GM18499 (cell line): ENCODE measurements around the gene ADD2.

Source experiments
- ATAC-seq: cut with Tn5 transposase; IDR thresholded peaks from one replicate; pipeline ENCODE4 v1.9.1; 2021; ENCODE audit warnings: moderate number of reproducible peaks; ENCODE audit not compliant: insufficient read depth, unreplicated experiment

The ADD2 gene

DNA sequence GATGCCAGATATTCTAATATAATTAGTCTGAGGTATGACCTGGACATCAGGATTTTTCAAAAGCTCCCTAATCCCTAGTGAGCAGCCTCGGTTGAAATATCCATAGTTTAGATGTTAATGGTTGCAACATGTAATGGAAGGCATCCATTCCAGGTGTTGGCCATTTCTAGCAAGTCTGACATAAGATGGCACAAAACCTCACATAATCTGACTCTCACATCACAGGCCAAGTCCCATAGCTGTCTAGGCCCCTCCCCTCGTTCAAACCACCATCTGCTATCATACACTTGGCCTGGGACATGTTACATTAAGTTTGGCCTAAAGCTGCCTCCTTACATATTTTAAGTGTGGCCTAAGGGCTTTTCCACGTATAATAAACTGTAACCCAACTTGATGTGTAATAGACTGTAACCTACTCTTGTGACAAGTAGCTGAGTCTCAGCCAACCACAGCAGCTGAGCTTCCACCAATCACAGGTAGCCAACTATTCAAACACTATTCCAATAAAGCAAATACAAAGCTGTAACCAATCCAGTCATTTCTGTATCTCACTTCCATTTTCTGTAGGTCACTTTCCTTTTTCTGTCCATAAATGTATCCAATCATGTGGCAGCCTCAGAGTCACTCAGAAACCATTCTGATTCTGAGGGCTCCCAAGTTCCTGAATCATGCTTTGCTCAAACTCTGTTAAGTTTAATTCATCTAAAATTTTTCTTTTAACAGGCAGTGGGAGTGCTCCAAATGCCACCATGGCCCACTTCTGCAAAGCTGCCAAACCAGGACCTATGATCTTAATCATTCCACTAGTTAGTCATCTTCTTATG is 59.4 kb downstream of the ADD2 start:
- no peak for ATAC-seq

DNA sequence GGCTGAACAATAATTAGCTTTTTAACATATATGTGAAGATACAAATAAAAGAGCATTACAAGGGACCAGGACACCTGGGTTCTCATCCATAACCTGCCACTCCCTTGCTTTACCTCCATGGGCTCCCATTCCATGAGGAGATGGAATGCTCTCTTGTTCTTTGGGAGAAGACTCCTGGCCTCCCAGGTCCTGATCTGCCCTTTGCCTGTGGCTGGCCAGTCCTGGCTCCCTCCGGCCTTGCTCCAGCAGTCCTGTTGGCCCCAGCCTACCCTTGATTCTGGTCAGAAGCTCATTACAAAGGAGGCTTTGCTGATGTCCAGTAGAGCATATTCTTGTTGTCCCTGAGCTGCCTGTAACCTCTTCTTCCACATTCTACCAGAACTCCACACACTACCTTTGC is 60.3 kb downstream of the ADD2 start:
- no peak for ATAC-seq

DNA sequence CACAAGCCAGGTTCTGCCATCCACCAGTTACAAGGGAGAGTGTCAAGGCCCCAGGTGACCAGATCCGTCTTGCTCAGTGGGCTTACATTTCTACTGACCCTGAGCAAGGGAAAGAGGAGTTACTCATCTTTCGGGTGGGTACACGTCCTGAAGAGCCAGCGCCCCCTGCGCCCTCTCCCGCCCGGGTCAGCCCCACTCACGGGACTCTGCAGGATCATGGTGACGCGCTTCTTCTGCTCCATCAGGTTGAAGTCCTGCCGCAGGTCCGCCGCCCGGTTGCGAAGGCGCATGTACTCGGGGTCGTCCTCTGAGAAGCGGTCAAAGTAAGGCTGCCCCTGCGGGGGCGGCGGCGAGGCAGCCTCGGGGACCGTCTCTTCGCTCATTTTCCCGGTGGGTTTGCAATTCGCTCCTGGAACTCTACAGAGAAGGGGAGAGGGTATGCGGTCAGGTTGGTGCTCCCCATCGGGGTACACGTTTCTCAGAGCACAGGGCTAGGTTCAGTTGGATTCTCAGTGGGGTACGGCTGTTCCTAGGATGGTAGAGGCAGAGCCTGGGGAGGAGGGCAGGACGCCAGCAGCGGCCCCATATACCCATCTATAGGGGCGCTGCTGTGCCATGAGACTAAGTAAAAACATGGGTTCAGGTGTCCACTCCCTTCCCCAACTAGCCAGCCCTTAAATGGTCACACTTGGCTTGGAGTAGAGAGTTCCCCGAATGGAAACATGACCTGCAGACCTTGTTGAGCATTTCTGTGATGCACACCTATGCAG is 61.8 kb downstream of the ADD2 start:
- no peak for ATAC-seq

DNA sequence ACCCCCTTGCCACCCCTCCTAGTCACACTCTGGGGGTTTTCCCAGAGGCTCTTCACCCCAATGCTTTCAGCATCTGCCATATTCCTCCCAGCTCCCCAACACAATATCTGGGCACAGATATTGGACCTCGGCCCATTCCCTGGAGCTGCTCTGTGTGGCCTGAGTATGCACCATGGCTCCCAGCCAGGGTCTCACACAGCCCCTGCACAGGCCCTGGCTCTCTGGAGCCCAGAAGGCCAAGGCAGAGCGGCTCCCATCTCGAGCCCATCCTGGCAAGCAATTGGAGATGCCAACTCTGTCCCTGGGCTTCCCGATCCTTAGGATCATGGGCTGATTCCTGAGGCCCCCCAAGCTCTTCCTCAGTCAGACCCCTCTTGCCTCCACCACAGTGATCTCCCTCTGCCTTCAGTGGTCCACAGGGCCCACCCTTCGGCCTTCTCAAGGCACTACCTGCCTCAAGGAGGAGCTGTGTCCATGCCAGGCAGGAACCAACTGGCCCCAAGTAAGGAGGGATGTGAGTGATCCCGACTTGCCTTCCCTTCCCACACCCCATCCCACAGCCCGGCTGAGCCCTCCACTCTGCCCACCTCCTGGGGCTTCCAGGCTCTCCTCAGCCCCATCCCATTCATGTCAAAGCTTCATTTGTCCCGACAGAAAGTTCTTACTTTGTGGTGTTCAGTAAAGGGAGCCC is 62.7 kb downstream of the ADD2 start:
- no peak for ATAC-seq

DNA sequence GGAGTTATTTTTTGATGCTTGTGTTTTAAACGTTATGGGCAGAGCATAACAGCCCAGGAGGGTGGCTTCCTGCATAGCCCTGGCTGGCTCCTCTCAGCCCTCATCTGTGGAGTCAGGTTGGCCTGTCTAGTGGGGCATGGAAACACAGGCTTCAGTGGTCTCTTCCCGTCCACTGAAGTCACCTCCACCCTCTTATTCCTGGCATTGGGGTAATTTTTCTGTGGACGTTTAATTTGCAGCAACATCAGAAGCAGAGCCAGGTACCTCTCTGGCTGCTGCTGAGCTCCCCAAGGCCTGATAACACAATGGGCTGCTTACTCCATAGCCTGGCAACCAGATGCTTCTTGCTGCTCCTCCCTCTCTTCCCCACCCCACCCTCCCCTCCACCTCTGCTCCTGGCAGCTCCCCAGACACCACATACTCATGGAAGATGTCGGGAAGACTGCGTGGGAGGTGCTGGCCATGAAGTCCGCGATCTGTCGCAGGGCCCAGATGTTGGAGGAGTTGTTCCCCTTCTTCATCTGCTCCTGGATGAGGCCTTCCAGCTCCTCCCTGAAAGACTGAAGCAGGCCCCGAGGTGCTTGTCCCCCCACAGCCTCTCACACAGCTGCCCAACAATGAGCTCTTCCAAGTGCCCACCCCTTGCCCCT is 64.0 kb downstream of the ADD2 start:
- no peak for ATAC-seq

DNA sequence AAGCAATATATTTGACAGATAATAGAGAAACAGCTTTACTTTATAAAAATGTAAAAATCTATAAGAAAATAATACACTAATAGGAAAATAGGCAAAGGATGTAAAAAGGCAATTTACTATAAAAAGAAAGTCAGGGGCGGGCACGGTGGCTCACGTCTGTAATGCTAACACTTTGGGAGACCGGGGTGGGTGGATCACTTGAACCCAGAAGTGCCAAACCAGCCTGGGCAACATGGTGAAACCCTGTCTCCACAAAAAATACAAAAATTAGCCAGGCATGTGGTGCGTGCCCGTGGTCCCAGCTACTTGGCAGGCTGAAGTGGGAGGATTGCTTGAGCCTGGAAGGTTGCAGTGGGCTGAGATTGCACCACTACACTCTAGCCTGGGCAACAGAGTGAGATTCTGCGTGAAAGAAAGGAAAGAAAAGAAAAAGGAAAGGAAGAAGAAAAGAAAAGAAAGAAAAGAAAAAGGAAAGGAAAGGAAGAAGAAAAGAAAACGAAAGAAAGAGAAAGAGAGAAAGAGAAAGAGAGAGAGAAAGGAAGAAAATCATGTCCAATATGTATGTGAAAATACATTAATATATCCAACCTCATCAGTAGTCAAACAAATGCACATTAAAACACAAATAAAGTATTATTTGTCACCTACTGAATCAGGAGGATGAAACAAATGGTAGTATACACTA is 65.1 kb downstream of the ADD2 start:
- ATAC-seq: no peak

DNA sequence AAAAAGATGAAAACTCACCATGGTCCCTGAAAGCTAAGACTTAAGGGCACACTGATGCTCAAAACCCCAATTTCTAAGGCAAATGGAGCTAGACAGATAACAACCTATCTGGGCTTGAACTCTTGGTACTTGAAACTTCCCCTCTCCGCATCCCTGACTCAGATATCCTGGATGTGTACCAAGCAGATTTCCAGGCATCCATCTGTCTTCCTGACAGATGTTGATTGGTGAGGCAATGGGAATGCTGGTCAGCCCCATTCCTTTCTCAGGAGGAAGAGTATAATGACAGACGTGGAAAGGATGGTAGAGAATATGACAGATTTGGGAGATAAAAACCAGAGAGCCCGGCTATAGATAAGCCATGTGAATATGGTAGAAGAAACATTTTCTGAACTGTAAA is 69.2 kb downstream of the ADD2 start:
- ATAC-seq: no peak

DNA sequence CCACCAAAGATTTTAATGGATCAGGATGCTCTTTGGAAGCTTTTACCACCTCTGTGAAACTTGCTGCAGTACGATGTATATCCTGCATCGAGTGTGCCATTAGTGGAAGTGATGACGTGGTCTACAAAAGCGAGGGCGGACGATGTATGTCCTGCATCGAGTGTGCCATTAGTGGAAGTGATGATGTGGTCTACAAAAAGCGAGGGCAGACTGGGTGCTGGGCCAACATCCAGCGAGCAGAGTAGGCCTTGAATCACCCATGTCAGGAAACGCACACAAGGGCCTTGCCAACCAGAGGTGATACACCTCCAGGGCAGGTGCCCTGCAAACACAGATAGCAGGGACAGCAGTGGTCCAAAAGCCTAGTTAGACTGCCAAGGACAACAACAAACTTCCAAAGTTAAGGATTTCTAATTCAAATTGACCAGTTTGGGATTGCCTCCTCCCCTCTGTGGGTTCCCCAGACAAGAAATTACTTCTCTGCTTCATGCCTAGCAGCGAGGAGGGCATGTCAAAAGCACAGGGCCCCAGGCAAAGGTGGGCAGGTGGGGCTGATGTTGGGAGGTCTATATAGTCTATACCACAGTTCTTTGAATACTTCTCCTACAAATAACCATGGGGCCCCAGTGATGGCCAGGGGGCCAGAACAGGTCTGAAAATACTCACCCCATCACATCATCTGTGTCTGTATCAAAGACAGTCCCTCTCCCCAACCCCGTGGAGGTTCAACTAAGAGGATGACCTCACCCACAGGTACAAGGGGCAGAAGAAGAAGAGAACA is 70.2 kb downstream of the ADD2 start:
- ATAC-seq: no peak

DNA sequence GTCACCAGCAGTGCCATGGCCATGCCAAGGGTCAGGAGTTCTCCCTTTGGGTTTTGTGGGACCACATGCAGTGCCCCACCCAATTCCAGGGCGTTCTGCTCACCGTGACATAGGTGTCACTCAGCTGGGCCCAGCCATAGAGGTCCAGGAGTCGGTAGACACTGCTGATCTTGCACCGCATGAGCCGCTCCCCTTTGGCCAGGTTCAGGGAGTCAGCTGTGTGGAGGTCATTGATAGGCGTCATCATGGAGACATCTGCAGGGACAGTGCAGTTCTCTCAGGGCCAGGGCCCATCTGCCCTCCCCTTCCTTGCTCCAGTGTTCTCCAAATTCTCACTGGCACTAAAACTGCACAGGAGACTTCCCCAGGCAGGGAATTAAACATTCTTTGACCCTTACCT is 71.9 kb downstream of the ADD2 start:
- ATAC-seq: no peak

DNA sequence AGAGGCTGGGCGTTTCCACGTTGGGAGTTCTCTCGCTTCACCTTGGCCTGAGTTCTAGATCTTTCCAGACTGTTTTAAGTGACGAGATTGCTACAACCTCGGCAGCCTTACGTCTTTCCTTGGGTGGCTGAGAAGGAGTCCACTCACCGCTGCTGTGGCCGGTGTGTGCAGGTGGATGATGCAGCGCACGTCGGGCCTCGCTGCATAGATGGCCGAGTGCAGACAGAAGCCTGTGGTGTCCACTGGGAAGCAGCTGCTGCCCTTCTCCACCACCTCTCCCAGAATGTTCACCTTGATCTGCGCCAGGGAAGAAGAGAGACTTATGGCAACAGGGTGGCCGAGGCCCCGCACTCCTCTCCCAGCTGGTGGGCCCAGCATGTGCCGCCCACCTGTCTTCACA is 75.7 kb downstream of the ADD2 start:
- ATAC-seq: no peak

DNA sequence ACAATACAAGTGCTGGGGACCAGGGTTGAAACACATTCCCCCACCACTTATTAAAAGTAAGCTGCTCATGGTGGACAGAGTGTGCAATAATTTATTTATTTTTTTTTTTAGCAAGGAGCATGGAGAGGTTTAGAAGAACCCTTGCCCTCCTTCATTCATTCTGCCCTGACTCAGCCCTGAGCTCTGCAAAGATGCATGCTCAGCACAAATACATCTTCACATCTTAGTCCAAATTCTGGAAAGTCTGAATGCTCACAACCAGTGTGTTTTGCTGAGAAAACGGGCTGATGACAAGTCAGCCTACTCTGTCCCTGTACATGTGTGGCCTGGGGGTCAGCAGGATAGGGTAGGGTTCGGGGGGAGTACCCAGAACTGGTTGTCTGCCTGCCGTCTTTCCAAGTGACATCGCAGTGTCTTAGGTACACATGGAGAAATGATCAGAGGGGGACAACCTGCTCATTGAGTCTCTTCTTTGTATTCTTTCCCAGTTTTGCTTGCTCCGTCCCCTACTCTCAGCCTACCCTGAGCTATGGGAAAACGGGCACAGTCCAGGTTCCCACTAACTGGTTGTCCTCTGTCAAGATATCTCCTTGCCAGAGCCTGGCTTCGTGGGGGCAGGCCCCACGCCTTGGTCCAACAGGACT is 76.4 kb downstream of the ADD2 start:
- ATAC-seq: no peak

DNA sequence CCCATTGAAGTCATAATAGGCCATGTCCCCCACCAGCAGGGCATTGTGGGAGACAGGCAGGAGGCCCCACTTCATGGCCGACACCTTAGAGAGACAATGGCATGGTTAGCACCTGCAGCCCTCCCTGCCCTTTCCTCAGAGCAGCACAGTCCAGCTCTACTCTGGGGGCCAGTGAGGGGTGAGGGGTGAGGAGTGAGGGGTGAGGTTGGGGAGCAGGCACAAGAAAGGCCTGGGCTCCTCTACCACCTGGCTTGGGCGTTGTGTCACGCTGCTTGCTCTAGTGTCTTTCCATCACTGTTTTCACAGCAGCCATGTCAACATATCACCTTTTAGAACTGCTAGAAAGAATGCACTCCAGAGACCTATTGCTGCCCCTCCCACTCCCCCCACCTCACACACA is 77.2 kb downstream of the ADD2 start:
- no peak for ATAC-seq

DNA sequence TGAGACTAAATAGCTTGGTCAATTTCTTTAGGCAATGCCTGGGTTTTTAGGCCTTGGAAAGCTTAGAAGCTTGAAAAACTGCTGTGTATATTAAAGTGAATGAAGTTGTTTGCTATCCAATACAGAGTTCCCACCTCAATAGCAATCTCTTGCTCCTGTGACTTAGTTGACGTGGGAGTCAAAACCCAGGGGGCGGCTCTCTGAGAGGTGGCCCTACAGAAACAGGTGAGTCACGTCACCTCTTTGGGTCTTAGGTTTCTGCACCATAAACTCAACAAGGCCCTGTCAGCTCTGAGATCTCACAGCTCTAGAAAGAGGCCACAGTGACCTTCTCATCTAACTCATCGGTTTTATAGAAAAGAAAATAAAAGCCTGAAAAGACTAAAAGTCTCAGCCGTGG is 79.6 kb downstream of the ADD2 start:
- ATAC-seq: no peak

DNA sequence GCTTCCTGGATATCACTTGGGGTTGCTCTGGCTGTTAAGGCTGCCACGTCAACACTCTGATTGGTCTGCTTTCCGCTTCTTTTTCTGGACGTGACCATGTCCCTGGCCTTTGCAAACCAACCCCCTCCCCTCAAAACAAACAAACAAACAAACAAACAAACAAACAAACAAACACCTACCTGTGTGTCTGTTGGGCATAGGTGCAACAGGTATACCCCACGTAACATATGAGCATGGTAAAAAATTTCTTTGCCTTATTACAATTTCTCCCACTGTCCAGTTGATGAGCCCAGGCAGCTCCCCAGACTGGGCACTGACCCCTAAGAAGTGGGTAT is 80.6 kb downstream of the ADD2 start:
- ATAC-seq: no peak

DNA sequence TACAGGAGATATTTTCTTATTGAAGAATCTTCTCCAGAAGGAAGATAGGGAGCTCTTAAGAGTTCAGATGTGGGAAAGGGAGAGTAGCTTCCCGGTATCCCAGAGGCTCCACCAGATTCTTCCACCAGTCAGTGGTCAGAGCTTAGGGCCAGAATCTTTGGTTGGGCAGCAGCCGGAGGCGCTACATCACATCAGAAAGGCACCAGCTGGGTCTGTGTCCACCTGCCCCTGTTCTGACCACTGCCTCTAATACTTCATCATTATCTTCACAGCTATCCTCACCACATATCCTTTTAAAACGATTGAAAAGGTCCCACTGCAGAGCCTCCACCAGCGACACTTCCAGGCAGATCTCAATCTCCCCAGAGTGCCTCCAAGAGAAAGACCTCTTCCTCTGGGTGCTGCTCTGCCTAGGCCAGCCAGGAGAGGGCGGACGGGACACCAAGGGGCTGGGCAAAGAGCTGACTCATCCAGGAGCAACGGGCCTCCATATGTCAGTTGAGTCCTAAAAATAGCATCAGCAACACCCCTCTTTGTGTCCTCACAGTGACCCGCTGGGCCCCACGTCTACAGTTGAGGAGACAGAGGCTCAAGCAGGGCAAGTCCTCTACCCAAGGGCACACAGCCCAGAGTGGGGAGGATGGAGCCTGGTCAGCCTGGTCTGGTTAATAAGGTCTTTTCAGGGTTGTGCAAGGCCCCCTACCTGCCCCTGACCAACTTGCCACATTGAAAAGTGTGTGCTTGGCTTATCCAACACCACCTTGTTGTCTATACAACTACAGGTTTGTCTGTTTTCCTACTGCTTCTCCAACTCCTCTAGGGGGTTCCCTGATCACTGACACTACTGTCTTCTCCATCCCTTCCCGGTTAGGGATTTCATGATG is 81.2 kb downstream of the ADD2 start:
- ATAC-seq: peak; percentile 74

DNA sequence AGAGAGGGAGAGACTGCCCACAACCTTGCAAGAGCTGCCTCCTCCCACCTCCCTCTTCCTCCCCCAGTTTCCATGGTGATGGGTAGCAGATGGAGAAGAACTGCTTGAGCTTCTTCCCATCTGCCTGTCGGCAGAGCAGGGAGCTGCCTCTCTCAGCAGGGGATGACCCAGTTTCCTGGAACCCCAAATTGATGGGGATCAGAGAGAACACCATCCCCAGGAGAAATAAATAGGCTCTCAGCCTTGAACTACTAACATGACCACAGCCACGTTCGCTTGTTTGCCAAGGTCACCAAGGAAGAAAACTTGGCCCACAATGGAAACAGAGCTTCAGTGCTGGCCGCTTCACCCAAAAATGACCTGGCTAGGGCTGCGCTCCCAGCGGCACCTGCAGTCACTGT is 82.2 kb downstream of the ADD2 start:
- no peak for ATAC-seq

DNA sequence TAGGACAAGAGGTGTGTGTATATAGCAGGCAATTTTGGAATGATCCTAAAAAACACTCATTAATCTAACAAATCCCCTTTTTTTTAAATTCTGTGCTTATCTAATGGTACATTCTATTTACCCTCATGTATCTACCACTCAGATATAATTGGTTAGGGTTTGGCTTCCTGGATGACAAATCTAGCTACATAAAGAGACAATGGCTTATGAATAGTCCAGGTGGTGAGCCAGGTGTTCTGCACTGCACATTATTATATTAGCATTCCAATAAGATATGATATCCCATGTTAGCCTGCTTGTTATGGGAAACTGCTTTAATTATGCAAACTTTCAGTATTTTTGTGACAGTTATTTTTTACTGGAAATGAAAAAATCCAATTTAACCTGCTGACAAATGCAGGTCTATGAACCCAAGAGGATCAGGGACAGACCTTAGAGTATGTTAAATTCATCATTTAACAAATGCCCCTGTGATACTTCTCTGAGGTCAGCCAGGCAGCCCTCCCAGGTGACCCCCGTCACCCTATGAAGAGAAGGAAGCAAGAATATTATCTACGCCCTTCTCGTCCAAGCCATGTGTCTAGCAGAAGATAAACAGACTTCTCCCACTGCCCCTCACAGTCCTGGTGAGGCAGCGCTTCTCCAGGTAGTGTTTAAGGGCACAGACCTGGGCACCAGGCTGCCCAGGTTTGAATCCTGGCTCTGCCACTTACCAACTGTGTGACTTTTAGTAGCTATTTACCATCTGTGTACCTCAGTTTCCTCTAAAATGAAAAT is 83.0 kb downstream of the ADD2 start:
- no peak for ATAC-seq
